CD4-positive, alpha-beta T cell treated with Interleukin-2 at 100 ng/mL for 4 hours (primary cell): Measurements from ENCODE around the gene MAGI2.

Source experiments
- DNase-seq: peaks from one replicate; pipeline ENCODE4 v3.0.0-alpha.2; 2020; ENCODE audit warnings: low spot score

The MAGI2 gene

GRCh38 chr7:78407031-78407430, 1046.4 kb downstream of the MAGI2 start:
- DNase-seq, result no peak

GRCh38 chr7:78406531-78406930, 1046.9 kb downstream of the MAGI2 start:
- DNase-seq, result no peak

- DNase-seq, result no peak
Measured at GRCh38 chr7:78402096-78402495, 1051.4 kb downstream of the MAGI2 start.

- DNase-seq, result no peak
Measured at GRCh38 chr7:78400038-78400437, 1053.4 kb downstream of the MAGI2 start.

GRCh38 chr7:78399033-78399769, 1054.3 kb downstream of the MAGI2 start:
- no peak for DNase-seq

GRCh38 chr7:78398576-78398975, 1054.9 kb downstream of the MAGI2 start:
- DNase-seq, result no peak

- DNase-seq, result no peak
Measured at GRCh38 chr7:78398081-78398480, 1055.4 kb downstream of the MAGI2 start.

- DNase-seq, result no peak
Measured at GRCh38 chr7:78396210-78396609, 1057.3 kb downstream of the MAGI2 start.

GRCh38 chr7:78395298-78396036, 1058.0 kb downstream of the MAGI2 start:
- DNase-seq, result no peak

GRCh38 chr7:78389022-78389421, 1064.4 kb downstream of the MAGI2 start:
- no peak for DNase-seq

- DNase-seq, result no peak
Measured at GRCh38 chr7:78386520-78386919, 1066.9 kb downstream of the MAGI2 start.

- DNase-seq, result no peak
Measured at GRCh38 chr7:78383096-78383880, 1070.2 kb downstream of the MAGI2 start.

GRCh38 chr7:78379148-78379547, 1074.3 kb downstream of the MAGI2 start:
- no peak for DNase-seq

GRCh38 chr7:78377532-78377931, 1075.9 kb downstream of the MAGI2 start:
- DNase-seq, result no peak

GRCh38 chr7:78370936-78371335, 1082.5 kb downstream of the MAGI2 start:
- no peak for DNase-seq

GRCh38 chr7:78368771-78369170, 1084.7 kb downstream of the MAGI2 start:
- no peak for DNase-seq

- no peak for DNase-seq
Measured at GRCh38 chr7:78367280-78367773, 1086.1 kb downstream of the MAGI2 start.

GRCh38 chr7:78363866-78364265, 1089.6 kb downstream of the MAGI2 start:
- DNase-seq, result no peak

- DNase-seq, result no peak
Measured at GRCh38 chr7:78359836-78360235, 1093.6 kb downstream of the MAGI2 start.

GRCh38 chr7:78357709-78358108, 1095.8 kb downstream of the MAGI2 start:
- DNase-seq, result no peak

GRCh38 chr7:78355834-78356233, 1097.6 kb downstream of the MAGI2 start:
- DNase-seq, result no peak

GRCh38 chr7:78350926-78351325, 1102.5 kb downstream of the MAGI2 start:
- no peak for DNase-seq

GRCh38 chr7:78350391-78350790, 1103.1 kb downstream of the MAGI2 start:
- no peak for DNase-seq
